HAP-1 (cell line): ENCODE measurements around the gene DUSP28.
A peak's percentile ranks its signal among the peaks of the same experiment; 100 is the strongest.

Experiments used
- DNase-seq, 2 experiments: peaks; one replicate each; pipeline ENCODE4 v3.0.0-alpha.2; 2016 to 2020; ENCODE audit warnings: low spot score in 2 of 2
- H3K27me3 ChIP-seq: fragments of 250-450 bp; sonication (Bioruptor Pico); 2 replicates; pipeline ENCODE4 v1.5.1; 2020; ENCODE audit warnings: low read depth, mild to moderate bottlenecking, moderate library complexity
- H3K36me3 ChIP-seq: fragments of 250-450 bp; sonication (Bioruptor Pico); replicated peaks from 2 replicates; pipeline ENCODE4 v1.5.1; 2020; ENCODE audit warnings: mild to moderate bottlenecking
- H3K4me1 ChIP-seq: fragments of 250-450 bp; sonication (Bioruptor Pico); 2 replicates; pipeline ENCODE4 v1.5.1; 2020; ENCODE audit warnings: mild to moderate bottlenecking
- H3K4me3 ChIP-seq: fragments of 250-450 bp; sonication (Bioruptor Pico); 2 replicates; pipeline ENCODE4 v1.5.1; 2020; ENCODE audit warnings: mild to moderate bottlenecking, moderate library complexity
- H3K9me3 ChIP-seq: fragments of 250-450 bp; sonication (Bioruptor Pico); 2 replicates; pipeline ENCODE4 v1.5.1; 2020; ENCODE audit warnings: mild to moderate bottlenecking, moderate library complexity
- in situ Hi-C: fragments of 300-500 bp; cut with MboI; formaldehyde crosslinking; loops from 3 replicates; pipeline ENCODE4 v1.14.3; 2020; ENCODE audit warnings: low sequenced_read_pairs, inconsistent platforms, mixed read lengths

DUSP28 gene

GRCh38 chr2:240603846-240604245 lies 43.7 kb downstream of the DUSP28 start:
- Histone ChIP-seq H3K4me1 (no peaks in the 10 kb centered on the region), H3K27me3 (no peaks in the 10 kb centered on the region), H3K4me3 (no peak overlapping the region), H3K9me3 (no peaks in the 10 kb centered on the region), H3K36me3 (no peaks in the 10 kb centered on the region)
- in situ Hi-C loops, result no loop called here
- no peak for DNase-seq

GRCh38 chr2:240604291-240604938 lies 44.3 kb downstream of the DUSP28 start:
- peak in 1 of 2 experiments; percentile 76 for DNase-seq
- H3K9me3 ChIP-seq, result no peaks in the 10 kb centered on the region

GRCh38 chr2:240604939-240605716 lies 45.0 kb downstream of the DUSP28 start:
- no peak for DNase-seq
- in situ Hi-C loops, result no loop called here
- Histone ChIP-seq H3K36me3 (no peaks in the 10 kb centered on the region), H3K27me3 (no peaks in the 10 kb centered on the region), H3K4me1 (no peaks in the 10 kb centered on the region), H3K9me3 (no peaks in the 10 kb centered on the region), H3K4me3 (no peak overlapping the region)

More at GRCh38 chr2:240604291-240604938, 44.3 kb downstream of the DUSP28 start:
- H3K36me3 ChIP-seq, result no peaks in the 10 kb centered on the region
- in situ Hi-C loops, result no loop called here
- H3K27me3 ChIP-seq, result no peaks in the 10 kb centered on the region
- no peak overlapping the region for H3K4me3 ChIP-seq
- H3K4me1 ChIP-seq, result no peaks in the 10 kb centered on the region

DNA sequence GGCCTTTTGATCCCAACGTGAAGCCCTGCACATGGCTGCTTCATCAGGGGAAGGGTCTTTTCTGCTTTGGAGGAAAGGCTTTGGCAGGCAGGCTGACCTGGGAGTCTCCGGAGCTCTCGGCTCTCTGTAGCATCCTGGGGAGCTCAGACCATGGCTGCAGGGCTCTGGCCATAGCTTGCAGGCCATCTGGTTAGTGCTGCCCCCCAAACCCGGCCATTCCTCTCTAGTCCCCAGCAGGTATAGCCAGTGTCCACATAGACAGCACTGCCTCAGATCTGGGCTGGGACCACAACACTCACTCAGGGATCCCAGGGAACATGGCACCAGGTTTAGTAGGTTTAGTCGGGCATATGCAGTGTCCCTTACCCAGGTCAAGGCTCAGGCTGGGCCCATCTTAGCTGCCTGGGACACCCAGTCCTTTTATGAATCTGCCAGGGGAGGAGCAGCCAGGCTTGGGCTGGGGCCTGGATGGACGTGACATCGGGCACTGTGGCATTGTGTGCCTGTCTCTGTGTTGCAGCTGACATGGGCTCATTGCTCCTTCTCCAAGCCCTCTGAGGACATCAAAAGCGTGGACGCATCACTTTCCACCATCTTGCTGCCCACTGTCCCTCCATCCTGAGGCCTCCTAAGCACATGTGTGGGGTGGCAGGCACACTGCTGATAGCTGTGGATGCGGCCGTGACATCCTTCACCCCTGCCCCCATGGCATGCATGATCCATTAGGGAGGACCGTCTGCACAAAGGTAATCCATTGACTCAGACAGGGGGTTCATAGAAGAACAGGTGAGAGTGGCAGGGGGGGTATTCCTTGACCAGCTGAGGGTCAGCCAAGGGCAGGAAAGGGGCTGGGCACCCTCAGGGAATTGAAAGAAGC lies 45.9 kb downstream of the DUSP28 start:
- H3K36me3 ChIP-seq, result no peaks in the 10 kb centered on the region
- DNase-seq, result no peak
- in situ Hi-C loops, result no loop called here
- no peaks in the 10 kb centered on the region for H3K4me1 ChIP-seq
- H3K27me3 ChIP-seq, result no peaks in the 10 kb centered on the region
- H3K9me3 ChIP-seq, result no peaks in the 10 kb centered on the region
- H3K4me3 ChIP-seq, result no peak overlapping the region

GRCh38 chr2:240611601-240612210 lies 51.5 kb downstream of the DUSP28 start:
- H3K27me3 ChIP-seq, result no peaks in the 10 kb centered on the region
- no peaks in the 10 kb centered on the region for H3K4me1 ChIP-seq
- no peaks in the 10 kb centered on the region for H3K36me3 ChIP-seq
- no peaks in the 10 kb centered on the region for H3K9me3 ChIP-seq
- H3K4me3 ChIP-seq, result no peak overlapping the region
- in situ Hi-C loops, result no loop called here
- DNase-seq, result no peak
